ENCODE measurements around the gene HOXC12. TPM values are rescaled to one million over a fixed set of nuclear protein-coding genes. Genes with fewer than 3 reads are reported as not detected.

Gene HOXC12
- total RNA-seq, 1 donor from 2014 or later = not detected

GRCh38 chr12:53944209-53944608, 10.5 kb upstream of the HOXC12 start:
- FAIRE-seq (no peak), DNase-seq (ENCODE audit: low read depth) (no peak)
- Histone ChIP-seq H3K27me3 (ENCODE audit: control insufficient read depth, insufficient read depth, low read length) (peaks cover 57% of the 10 kb centered on the region), H3K4me3 (ENCODE audit: low read depth, low read length) (no peak overlapping the region), H3K36me3 (ENCODE audit: control insufficient read depth, insufficient read depth, low read length) (no peaks in the 10 kb centered on the region)
- TF ChIP-seq, protein P1, sequence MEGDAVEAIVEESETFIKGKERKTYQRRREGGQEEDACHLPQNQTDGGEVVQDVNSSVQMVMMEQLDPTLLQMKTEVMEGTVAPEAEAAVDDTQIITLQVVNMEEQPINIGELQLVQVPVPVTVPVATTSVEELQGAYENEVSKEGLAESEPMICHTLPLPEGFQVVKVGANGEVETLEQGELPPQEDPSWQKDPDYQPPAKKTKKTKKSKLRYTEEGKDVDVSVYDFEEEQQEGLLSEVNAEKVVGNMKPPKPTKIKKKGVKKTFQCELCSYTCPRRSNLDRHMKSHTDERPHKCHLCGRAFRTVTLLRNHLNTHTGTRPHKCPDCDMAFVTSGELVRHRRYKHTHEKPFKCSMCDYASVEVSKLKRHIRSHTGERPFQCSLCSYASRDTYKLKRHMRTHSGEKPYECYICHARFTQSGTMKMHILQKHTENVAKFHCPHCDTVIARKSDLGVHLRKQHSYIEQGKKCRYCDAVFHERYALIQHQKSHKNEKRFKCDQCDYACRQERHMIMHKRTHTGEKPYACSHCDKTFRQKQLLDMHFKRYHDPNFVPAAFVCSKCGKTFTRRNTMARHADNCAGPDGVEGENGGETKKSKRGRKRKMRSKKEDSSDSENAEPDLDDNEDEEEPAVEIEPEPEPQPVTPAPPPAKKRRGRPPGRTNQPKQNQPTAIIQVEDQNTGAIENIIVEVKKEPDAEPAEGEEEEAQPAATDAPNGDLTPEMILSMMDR (IDR thresholded peaks at IDR 0.05; ENCODE audit: insufficient read depth, low read length, severe bottlenecking) = no peak

- Histone ChIP-seq H3K4me3 (ENCODE audit: low read depth, low read length) (no peak overlapping the region), H3K27me3 (ENCODE audit: control insufficient read depth, insufficient read depth, low read length) (peaks cover 62% of the 10 kb centered on the region), H3K36me3 (ENCODE audit: control insufficient read depth, insufficient read depth, low read length) (no peaks in the 10 kb centered on the region)
- DNase-seq (ENCODE audit: low read depth) (no peak), FAIRE-seq (no peak)
- TF ChIP-seq, protein P1 (IDR thresholded peaks at IDR 0.05; ENCODE audit: insufficient read depth, low read length, severe bottlenecking) = no peak
Measured at GRCh38 chr12:53944907-53945847, 9.5 kb upstream of the HOXC12 start.

DNA sequence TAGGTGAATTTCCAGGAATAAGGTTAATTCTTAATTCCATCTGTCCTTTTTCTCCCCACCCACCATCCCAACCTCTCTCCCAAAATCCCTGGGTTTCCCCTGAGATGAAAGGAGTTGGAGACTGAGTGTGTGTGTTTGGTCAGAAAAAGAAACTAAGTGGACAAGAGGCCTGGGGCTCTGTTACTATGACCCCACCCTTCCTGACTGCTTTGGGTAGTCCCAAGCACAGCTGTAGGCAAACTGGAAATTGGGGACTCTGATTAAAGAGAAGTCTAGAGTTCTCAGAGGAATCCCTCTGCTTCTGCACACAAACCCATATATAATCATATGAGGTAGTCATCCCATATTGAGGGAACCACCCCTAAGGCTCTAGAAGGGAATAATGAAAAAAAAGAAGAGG, 7.0 kb upstream of the HOXC12 start:
- no peak overlapping the region for H3K4me3 ChIP-seq (ENCODE audit: low read depth, low read length)
- DNase-seq (ENCODE audit: low read depth) = no peak

GRCh38 chr12:53948650-53949593, 5.8 kb upstream of the HOXC12 start:
- DNase-seq (ENCODE audit: low read depth) (no peak), FAIRE-seq (no peak)
- Histone ChIP-seq H3K4me3 (ENCODE audit: low read depth, low read length) (no peak overlapping the region), H3K27me3 (ENCODE audit: control insufficient read depth, insufficient read depth, low read length) (peaks cover 73% of the 10 kb centered on the region), H3K36me3 (ENCODE audit: control insufficient read depth, insufficient read depth, low read length) (no peaks in the 10 kb centered on the region)
- TF ChIP-seq, protein P1 (IDR thresholded peaks at IDR 0.05; ENCODE audit: insufficient read depth, low read length, severe bottlenecking) = no peak

More for the DNA sequence above, 7.0 kb upstream of the HOXC12 start:
- no peak for FAIRE-seq
- TF ChIP-seq, protein P1 (IDR thresholded peaks at IDR 0.05; ENCODE audit: insufficient read depth, low read length, severe bottlenecking) = no peak
- Histone ChIP-seq H3K36me3 (ENCODE audit: control insufficient read depth, insufficient read depth, low read length) (no peaks in the 10 kb centered on the region), H3K27me3 (ENCODE audit: control insufficient read depth, insufficient read depth, low read length) (peaks cover 68% of the 10 kb centered on the region)

DNA sequence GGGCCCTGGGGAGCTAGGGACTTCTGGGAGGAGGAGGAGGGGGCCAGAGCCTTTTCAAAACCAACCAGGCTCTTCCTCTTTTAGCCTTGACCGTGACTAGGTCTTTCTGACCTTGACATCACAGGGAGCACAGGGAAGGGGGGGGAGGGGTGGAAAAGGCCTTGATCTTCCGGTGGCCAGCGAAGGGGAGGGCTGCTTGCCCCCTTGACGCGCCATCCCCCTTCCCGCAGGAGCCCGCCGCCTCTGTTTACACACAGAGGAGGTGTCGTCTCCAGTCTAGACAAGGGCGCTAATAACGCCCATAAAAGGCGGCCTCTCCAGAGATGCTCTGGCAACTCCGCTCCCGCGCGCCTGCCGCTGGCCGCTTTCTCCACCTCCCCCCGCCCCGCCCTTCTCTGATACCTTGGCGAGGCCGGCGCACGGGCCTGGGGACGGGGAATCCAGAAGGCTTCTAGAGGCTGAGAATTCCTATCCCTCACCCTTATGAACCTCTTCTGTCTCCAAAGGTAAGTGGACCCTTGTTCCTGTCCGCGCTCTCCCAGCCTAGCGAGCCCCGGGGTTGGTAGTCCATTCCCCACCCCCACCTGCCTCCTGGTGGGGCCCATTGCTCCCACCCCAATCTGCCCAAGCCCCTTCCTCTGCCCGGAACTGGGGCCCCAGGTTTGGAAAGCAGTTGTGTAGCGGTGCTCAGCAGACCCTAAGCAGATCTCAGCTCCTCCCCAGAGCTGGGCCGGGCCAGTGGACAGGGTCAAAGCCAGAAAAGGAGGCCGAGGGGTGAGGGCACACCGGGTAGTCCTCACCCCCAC, 4.9 kb upstream of the HOXC12 start:
- peaks cover 74% of the 10 kb centered on the region for H3K27me3 ChIP-seq (ENCODE audit: control insufficient read depth, insufficient read depth, low read length)
- H3K4me3 ChIP-seq (ENCODE audit: low read depth, low read length) = no peak overlapping the region
- DNase-seq (ENCODE audit: low read depth) (no peak), FAIRE-seq (no peak)
- TF ChIP-seq, protein P1 (IDR thresholded peaks at IDR 0.05; ENCODE audit: insufficient read depth, low read length, severe bottlenecking) = no peak
- H3K36me3 ChIP-seq (ENCODE audit: control insufficient read depth, insufficient read depth, low read length) = no peaks in the 10 kb centered on the region

Data from bronchial epithelial cell (primary cell).